ENCODE data around the gene GPANK1.

GRCh38 chr6:31710523-31711219 is 45.9 kb upstream of the GPANK1 start:
- no peak for TF ChIP-seq ZNF274 (IDR thresholded peaks at IDR 0.05; ENCODE audit: low read depth, low read length)
- TF ChIP-seq YY1 (IDR thresholded peaks at IDR 0.05; ENCODE audit: insufficient read depth, insufficient read length): no peak
